HG03575 (cell line): ENCODE data around the gene C7orf57.

Experiments used
- ATAC-seq: cut with Tn5 transposase; IDR thresholded peaks from one replicate; pipeline ENCODE4 v1.9.1; 2021; ENCODE audit not compliant: unreplicated experiment, insufficient number of reproducible peaks, low FRiP score; ENCODE audit errors: extremely low read depth

C7orf57 gene

DNA sequence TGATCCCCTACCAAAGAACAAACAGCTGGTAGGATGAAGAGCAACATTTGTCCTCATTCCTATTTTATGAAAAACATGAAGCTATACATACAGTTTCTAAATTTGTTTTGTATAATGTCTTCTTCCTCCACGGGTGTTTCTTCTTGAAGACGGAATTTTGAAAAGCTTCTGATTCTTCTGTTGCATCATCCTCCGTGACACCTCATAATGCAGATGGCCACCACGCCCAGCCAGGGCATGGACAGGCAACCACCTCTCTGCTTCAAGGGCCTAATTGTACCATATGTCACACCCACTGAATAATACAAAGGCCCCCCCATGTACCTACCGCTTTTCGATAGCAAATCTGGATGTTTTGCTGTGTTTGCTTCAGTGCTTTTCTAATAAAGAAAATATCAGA, 6.4 kb upstream of the C7orf57 start, which contains the start of gene SUN3:
Gene SUN3, minus strand, starts transcription at position 170 of the 400 bp plus-strand sequence. Its CDS starts 169 bp downstream, at position 1.
- ATAC-seq: no peak

DNA sequence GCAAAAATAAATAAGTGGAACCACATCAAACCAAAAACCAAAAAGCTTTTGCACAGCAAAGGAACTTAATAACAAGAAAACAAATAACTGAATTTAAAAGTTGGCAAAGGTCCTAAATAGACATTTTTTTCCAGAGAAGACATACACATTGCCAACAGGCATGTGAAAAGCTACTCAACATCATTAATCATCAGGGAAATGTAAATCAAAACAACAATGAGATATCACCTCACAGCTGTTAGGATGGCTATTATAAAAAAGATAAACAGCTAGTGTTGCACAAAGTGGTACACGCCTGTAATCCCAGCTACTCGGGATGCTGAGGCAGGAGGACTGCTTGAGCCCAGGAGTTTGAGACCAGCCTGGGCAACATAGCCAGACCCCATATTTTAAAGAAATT, 4.2 kb upstream of the C7orf57 start:
- ATAC-seq: no peak

DNA sequence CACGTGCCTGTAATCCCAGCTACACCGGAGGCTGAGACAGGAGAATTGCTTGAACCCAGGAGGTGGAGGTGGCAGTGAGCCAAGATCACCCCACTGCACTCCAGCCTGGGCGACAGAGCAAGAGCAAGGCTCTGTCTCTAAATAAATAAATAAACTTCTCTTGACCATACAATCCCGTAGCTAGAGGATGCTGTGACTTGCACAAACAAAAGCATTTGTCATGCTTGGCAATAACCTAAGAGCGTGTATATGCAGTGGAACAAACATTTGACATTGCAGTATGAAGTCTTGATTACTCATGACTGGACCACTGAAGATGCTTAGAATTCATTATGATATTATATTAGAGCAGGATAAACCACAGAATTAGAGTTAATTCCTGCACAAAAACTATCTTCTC, 1.4 kb upstream of the C7orf57 start:
- ATAC-seq: no peak

DNA sequence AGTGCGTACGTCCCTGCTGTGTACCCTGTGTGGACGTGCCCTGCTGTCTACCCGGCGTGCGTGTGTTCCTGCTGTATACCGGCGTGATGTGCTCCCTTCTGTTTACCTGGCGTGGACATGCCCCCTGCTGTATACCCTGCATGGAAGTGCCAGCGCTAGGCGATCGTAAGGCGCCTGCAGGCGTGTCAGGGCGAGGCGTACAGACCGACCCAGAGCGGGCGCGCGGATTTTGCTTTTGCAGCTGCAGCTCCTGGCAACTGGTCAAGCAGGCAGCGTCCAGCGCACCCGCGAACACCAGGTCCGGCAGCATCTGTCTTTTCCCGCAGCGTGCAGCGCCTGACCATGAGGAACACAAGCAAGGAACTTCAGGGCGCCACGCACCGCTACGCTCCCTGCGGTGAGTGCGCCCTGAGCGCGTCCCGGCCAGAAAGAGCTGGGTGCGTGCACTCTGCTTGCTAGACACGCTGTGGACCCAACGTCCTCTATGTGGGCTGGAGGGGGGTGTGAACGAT, 680 bp downstream of the C7orf57 start:
- no peak for ATAC-seq

GRCh38 chr7:48038815-48039506, 3.6 kb downstream of the C7orf57 start:
- ATAC-seq: no peak

GRCh38 chr7:48040944-48041652, 5.8 kb downstream of the C7orf57 start:
- ATAC-seq: no peak

DNA sequence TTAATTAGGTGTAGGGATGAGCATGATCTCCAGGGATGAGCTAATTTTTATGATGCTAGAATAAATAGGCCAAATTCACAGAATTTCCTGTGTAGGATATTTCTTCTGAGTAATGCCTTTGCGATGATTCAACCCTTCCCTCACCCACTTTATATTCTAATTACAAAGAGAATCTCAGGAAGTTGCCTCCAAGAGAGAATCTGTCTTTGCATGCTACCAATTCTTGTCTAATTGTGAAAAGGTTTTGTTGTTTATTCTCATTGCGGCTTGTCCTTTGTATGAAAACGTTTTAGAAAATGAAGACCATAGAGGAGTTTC, 6.3 kb downstream of the C7orf57 start:
- ATAC-seq: no peak

DNA sequence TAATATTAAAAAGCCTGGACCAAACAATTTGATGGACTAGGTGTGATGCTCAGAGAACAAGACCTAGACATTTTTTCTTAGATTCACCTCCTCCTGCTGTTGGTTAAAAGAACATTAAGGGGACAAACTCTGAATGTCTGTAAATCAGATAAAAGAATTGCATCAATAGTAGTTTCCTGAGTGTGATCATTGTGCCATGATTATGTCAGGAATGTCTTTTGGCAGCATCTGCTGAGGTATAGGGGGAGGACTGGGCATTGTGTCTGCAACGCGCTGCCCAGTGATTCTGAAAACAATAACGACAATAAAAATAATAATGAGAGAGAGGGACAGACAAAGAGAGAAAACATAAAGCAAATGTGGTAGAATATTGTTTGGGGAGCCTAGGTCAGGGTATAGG, 6.9 kb downstream of the C7orf57 start:
- no peak for ATAC-seq

DNA sequence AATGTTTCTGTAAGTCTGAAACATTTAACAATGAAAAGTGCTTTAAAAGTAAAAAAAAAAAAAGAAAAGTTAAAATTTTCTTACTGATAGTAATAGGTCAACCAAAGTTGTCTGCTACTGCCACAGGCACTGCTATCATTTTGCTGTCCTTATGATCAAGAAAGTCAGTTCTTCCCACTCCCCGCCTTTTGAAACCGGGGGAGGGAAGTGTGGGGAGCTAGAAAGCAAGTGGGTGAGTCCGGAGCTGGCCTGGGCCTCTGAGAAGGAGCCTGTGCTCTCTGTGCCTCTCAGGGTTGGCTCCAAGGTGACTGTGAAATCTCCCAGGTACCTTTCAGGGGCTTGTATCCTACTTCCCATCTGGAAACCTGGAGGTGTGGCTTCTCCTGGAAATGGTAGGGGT, 7.3 kb downstream of the C7orf57 start:
- no peak for ATAC-seq

DNA sequence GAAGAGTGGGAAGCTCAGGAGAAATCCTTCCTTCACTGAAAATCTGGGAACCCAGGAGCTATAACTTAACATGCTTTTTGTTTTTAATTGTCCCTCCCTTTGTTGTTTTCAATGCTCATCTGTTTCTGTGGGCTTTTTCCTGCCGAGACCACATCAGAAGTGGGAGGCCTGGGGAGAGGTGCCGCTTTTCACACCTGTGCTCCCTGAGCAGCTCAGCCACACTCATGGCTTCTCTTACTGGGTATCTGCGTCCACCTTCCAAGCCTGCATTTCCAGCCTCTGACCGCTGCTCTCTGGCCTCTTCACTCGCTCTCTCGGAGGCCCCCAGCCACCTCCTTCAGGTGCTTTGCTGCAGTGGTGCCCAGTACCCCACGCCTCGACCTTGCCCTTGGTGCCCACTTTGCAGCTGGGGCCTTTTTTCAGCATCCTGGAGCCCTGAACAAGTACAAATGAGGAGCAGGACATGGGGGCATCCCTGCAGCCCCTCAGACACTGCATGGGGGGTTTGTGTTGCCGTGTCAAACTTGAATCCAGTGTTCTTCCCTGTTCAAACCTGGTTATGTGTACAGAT, 9.9 kb downstream of the C7orf57 start:
- no peak for ATAC-seq

DNA sequence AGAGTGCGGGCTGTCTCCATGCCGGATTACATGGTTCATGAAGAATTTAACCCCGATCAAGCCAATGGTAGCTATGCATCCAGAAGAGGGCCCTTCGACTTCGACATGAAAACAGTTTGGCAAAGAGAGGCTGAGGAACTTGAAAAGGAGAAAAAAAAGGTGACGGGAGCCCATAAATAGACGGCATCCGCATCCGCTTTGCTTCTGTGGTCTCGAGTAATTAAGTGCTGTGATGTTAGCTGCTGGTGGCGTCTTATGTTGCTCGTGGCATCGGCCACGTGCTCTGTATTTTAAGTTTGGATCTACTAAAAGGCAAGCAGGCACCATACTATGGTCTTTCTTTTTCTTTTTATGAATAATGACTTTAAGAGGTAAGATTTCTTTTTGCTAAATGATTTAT, 11.1 kb downstream of the C7orf57 start:
- ATAC-seq: no peak

GRCh38 chr7:48048113-48048512, 12.8 kb downstream of the C7orf57 start:
- ATAC-seq: no peak

DNA sequence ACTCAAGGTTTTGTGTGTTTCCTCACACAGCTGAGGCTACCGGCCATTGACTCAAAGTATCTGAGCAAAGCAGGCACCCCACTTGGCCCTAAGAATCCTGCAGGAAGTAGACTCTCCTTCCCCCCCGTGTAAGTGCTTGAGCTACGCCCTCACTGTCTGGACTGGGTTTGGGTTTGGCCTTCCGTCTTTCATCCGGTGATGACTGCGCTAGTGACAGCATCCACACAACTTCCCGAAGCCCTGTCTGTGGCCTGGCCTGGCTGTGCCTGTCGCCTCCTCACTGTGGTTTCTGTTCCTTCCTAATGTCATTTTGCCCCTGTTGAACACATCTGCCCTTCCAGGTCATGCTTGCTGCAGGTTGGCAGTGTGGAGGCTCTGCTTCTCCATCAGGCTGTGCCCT, 14.5 kb downstream of the C7orf57 start:
- ATAC-seq: no peak

DNA sequence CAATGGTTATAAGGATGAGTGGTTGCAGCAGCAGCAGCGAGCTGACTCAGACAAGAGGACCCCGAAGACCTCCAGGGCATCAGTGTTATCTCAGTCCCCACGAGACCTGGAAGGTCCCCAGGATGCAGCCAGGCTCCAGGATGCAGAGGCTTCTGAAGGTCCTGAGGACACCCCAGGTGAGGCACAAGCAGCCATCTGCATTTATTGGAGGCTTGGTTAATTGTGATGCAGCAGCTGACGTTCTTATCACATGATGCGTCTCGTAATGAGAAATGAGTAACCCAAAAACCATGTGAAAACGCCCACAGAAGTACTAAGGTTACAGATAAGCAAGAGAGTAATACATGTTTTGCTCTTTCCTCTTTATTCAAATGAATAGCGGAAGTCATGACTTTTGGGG, 17.4 kb downstream of the C7orf57 start:
- ATAC-seq: no peak

DNA sequence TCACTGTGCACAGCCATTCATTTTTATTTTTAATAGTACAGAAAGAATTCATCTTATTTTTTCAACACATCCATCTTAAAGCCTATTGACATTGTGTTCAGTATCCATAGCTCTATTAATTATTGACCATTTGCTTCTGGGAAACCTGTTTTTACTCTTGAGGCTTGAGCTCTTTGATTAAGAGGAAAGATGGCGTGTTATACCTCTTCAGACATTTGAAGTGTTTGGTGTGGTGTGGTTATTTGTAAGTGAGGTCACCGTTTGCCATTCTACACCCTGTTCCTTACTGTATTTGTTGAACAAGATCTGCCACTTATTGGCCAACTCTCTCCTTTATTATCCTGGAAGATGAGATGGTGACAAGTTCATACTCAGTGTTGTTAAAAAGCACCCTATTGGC, 18.4 kb downstream of the C7orf57 start:
- no peak for ATAC-seq

- ATAC-seq: no peak
These were observed 23.6 kb downstream of the C7orf57 start for GRCh38 chr7:48058990-48059389.

- ATAC-seq: no peak
These were observed 24.4 kb downstream of the C7orf57 start for GRCh38 chr7:48059706-48060105.

DNA sequence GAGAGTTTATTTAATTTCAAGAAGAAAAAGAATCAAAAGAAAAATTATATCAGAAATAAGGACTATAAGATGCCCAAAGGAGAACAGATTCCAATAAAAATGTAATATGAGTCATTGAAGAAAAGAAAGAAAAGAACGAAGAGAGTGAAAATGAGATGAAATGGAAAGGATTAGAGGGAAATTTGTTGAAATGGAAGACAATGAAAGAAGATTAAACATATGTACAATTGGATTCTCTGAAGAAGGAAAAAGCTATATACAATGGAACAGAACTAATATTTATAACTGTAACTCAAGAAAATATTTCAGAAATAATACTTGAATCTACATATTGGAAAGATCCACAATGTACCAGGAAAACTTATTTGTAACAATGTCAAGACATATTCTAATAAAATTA, 28.6 kb downstream of the C7orf57 start:
- ATAC-seq: no peak

DNA sequence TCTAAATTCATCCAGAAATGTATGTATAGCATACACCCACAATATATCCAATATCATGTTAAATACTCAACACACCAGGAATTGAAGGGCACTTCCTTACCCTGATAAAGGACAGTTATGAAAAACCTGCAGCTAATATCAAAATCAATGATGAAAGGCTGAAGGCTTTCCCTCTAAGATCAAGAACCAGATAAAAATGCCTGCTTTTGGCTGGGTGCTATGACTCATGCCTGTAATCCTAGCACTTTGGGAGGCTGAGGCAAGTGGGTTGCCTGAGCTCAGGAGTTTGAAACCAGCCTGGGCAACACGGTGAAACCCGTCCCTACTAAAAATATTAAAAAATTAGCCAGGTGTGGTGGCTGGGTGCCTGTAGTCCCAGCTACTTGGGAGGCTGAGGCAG, 32.1 kb downstream of the C7orf57 start:
- ATAC-seq: no peak

DNA sequence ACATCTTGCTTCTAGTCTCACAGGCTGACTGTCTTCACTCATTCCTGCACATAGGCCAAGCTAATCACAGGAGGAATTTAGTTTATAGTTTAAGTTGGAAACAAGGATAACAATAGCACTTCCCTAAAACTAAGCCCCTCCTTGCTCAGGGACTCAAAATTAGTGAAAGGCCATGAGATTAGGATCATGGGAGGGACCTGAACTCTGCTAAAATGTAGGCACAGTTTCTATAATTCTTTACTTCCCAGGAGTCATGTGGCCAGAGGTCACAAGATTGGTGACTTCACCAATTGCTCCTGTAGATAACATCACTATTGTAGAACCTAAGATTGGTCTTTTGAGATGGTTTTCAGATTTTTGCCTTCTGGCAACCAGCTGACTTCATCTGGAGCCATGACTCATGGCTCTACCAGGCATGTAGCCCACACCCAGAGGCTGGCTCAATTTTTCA, 38.9 kb downstream of the C7orf57 start:
- ATAC-seq: no peak
